ENCODE data around the gene UBL5. TPM values are rescaled to one million over a fixed set of nuclear protein-coding genes. Genes with fewer than 3 reads are reported as not detected.

The UBL5 gene
- polyA plus RNA-seq, 2 of the 4 experiments (the other 2 are of a cell fraction): 460 to 519 TPM

GRCh38 chr19:9875031-9875627, 47.4 kb downstream of the UBL5 start:
- no peaks in the 10 kb centered on the region for H3K9me3 ChIP-seq
- DNase-seq (ENCODE audit: low read depth in 1 of 2, low spot score in 1 of 2) (no peak), ATAC-seq (no peak), FAIRE-seq (no peak)
- H3K4me3 ChIP-seq: no peak overlapping the region
- H3K27ac ChIP-seq: no peak overlapping the region
- POLR2A ChIA-PET: no interaction called here
- CTCF ChIA-PET: interaction anchor here (1.7 to 1.8 kb wide), 2 partner anchors 17 to 28 kb away, joined by 4 to 5 read pairs; no protein-coding TSS in a partner anchor
- H3K4me2 ChIP-seq: no peak overlapping the region
- 76% methylated on average over 13 of the region's 13 CpGs for WGBS (ENCODE audit: missing lambda C conversion rate)
- TF ChIP-seq EHF (CRISPR knock-in tag; IDR thresholded peaks at IDR 0.05) (no peak), JUNB (IDR thresholded peaks at IDR 0.05) (no peak), FOXS1 (CRISPR knock-in tag; IDR thresholded peaks at IDR 0.05) (no peak), MYC (IDR thresholded peaks at IDR 0.05; ENCODE audit: borderline replicate concordance, low read length) (no peak), POLR2A (IDR thresholded peaks at IDR 0.05; ENCODE audit: low read length) (no peak), PHF8 (IDR thresholded peaks at IDR 0.05; ENCODE audit: borderline replicate concordance, low read depth) (no peak)
- peaks cover 4% of the 10 kb centered on the region; the same call in 1 of the 3 replicates for H3K4me1 ChIP-seq

- FAIRE-seq: no peak
- Histone ChIP-seq H3K9me3 (no peaks in the 10 kb centered on the region), H3K27ac (no peak overlapping the region), H3K4me3 (no peak overlapping the region), H3K4me2 (no peak overlapping the region), H3K4me1 (peaks cover 4% of the 10 kb centered on the region; the same call in 1 of the 3 replicates)
- no peak for ATAC-seq
- WGBS (ENCODE audit: missing lambda C conversion rate): 72% methylated on average over 5 of the region's 5 CpGs
- ChIA-PET POLR2A (no interaction called here), CTCF (interaction anchor here (1.7 to 1.8 kb wide), 2 partner anchors 17 to 28 kb away, joined by 4 to 5 read pairs; no protein-coding TSS in a partner anchor)
- DNase-seq (ENCODE audit: low read depth in 1 of 2, low spot score in 1 of 2): no peak
- no peak for TF ChIP-seq ZFP36 (IDR thresholded peaks at IDR 0.05; ENCODE audit: borderline replicate concordance, partially characterized antibody)
- no peak for TF ChIP-seq NFE2L2 (conservative IDR thresholded peaks at IDR 0.05; ENCODE audit: low read length)
- no peak for TF ChIP-seq CBX2 (IDR thresholded peaks at IDR 0.05; ENCODE audit: borderline replicate concordance, low read depth)
Observed at GRCh38 chr19:9875796-9876195, 48.1 kb downstream of the UBL5 start.

GRCh38 chr19:9877780-9878510, 50.2 kb downstream of the UBL5 start:
- ChIA-PET CTCF (interaction anchor here (0.7 kb wide), 1 partner anchor 904 kb away, joined by 4 read pairs; no protein-coding TSS in a partner anchor), POLR2A (no interaction called here)
- WGBS (ENCODE audit: missing lambda C conversion rate): 65% methylated on average over 10 of the region's 10 CpGs
- Histone ChIP-seq H3K4me2 (no peak overlapping the region), H3K4me3 (no peak overlapping the region), H3K4me1 (peaks cover 4% of the 10 kb centered on the region; the same call in 1 of the 3 replicates), H3K9me3 (no peaks in the 10 kb centered on the region), H3K27ac (no peak overlapping the region)
- TF ChIP-seq MAX (IDR thresholded peaks at IDR 0.05) (no peak), EP300 (IDR thresholded peaks at IDR 0.05) (no peak), CTCF (IDR thresholded peaks at IDR 0.05) (no peak), RFX5 (IDR thresholded peaks at IDR 0.05) (no peak), KDM1A (IDR thresholded peaks at IDR 0.05; ENCODE audit: low read depth) (no peak), CBX8 (IDR thresholded peaks at IDR 0.05) (no peak), ATOH8 (CRISPR knock-in tag; IDR thresholded peaks at IDR 0.05; ENCODE audit: low read depth) (no peak), RARB (CRISPR knock-in tag; IDR thresholded peaks at IDR 0.05) (no peak), HOXB5 (CRISPR knock-in tag; IDR thresholded peaks at IDR 0.05) (no peak), MAFK (IDR thresholded peaks at IDR 0.05; ENCODE audit: partially characterized antibody) (no peak), FOSL2 (IDR thresholded peaks at IDR 0.05) (no peak), FOSL2 (CRISPR knock-in tag; IDR thresholded peaks at IDR 0.05) (no peak), ZNF302 (CRISPR knock-in tag; IDR thresholded peaks at IDR 0.05) (no peak), ZC3H11A (IDR thresholded peaks at IDR 0.05) (no peak)
- FAIRE-seq (no peak), ATAC-seq (no peak), DNase-seq (ENCODE audit: low read depth in 1 of 2, low spot score in 1 of 2) (no peak)
